HG02571 (cell line): ENCODE measurements around the gene HSPB6.
A peak's percentile ranks its signal among the peaks of the same experiment; 100 is the strongest.

Source experiments
- ATAC-seq: cut with Tn5 transposase; IDR thresholded peaks from one replicate; pipeline ENCODE4 v1.9.1; 2021; ENCODE audit warnings: mild to moderate bottlenecking, moderate library complexity; ENCODE audit not compliant: unreplicated experiment

The HSPB6 gene

GRCh38 chr19:35746531-35746930 is 10.3 kb downstream of the HSPB6 start:
- no peak for ATAC-seq

GRCh38 chr19:35746087-35746462 is 10.8 kb downstream of the HSPB6 start:
- no peak for ATAC-seq

DNA sequence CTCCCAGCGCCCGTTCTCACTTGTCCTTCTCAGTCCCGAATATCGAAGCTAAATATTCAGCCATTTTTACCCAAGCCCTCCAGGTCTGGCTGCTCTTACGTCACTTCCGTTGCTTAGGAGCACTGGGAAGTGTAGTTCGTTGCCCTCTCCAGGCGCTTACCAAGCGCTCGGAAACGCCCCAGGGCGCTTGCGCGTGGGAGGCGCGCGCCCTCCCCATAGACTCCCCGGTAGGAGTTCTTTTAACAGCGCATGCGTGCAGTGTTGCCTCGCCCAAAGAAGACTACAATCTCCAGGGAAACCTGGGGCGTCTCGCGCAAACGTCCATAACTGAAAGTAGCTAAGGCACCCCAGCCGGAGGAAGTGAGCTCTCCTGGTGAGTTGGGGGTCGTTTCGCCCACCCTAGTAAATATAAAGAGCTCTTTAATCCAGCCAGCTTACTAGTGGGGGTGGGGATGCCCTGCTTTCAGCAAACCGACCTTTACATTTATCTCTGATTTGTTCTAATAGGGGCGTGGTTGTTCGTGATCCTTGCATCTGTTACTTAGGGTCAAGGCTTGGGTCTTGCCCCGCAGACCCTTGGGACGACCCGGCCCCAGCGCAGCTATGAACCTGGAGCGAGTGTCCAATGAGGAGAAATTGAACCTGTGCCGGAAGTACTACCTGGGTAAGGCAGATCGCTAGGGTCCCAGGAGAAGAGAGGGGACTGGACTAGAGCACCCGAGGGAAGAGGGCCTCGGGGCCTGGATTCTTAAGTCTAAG is 11.3 kb downstream of the HSPB6 start, which contains the start of the genes PSENEN and U2AF1L4:
PSENEN (plus strand) TSS at position 324 of the 759 bp plus-strand sequence; CDS start at position 604, 280 bp downstream.
U2AF1L4 (minus strand) TSS at position 91 of the 759 bp plus-strand sequence; CDS start at position 64, 27 bp downstream.
- ATAC-seq = peak; percentile 37

- ATAC-seq = peak; percentile 39
Observed at GRCh38 chr19:35744430-35745327, 12.2 kb downstream of the HSPB6 start.

- ATAC-seq = no peak
Observed at GRCh38 chr19:35743640-35744429, 13.0 kb downstream of the HSPB6 start.

DNA sequence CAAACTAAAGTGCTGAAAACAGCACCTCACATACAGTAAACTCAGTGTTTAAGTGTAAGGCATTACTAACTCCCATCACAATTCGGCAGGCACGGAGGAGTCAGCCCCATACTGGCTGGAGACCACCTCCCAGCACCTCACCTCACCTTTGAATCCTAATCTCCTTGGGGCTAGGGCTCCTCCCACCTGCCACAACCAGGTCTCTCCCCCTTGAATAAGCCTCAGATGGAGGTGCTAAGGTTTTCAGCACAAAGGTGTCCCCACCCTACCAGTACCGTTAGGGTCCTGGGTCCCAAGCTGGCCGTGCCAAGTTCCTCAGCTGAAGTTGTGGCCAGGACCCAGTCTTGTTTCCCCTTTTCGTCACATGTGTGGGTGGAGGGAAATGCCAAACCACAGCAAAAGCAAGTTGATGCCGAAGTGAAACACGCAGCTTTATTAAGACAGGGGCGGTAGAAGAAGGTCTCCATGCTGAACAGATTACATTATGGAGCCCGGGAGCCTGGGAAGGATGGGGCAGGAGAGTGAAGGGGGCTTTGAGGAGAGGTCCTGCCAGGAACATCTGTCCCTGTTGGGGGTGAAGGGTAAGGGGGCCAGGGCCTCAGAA is 14.6 kb downstream of the HSPB6 start, which contains the start of gene IGFLR1:
IGFLR1 (minus strand) TSS at position 332 of the 604 bp plus-strand sequence. CDS start 1,272 bp downstream, outside the sequence.
- no peak for ATAC-seq

- no peak for ATAC-seq
Observed at GRCh38 chr19:35741203-35741515, 15.7 kb downstream of the HSPB6 start.

GRCh38 chr19:35740423-35741202 is 16.2 kb downstream of the HSPB6 start:
- peak; percentile 57 for ATAC-seq

DNA sequence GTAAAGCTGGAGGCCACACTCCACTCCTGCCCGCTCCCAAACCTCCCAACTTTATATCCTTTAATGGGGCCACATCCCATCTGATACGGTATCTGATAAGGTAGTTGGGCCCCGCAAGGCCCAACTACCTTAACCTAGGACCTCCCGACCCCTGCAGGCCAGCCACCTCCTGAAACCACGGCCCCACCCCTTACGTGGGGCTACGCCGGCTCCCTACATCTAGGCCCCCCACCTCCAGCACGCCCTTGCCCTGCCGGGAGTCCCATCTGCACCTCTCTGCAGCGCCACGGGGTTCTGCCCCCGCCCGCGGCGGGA is 16.8 kb downstream of the HSPB6 start:
- peak; percentile 4 for ATAC-seq

DNA sequence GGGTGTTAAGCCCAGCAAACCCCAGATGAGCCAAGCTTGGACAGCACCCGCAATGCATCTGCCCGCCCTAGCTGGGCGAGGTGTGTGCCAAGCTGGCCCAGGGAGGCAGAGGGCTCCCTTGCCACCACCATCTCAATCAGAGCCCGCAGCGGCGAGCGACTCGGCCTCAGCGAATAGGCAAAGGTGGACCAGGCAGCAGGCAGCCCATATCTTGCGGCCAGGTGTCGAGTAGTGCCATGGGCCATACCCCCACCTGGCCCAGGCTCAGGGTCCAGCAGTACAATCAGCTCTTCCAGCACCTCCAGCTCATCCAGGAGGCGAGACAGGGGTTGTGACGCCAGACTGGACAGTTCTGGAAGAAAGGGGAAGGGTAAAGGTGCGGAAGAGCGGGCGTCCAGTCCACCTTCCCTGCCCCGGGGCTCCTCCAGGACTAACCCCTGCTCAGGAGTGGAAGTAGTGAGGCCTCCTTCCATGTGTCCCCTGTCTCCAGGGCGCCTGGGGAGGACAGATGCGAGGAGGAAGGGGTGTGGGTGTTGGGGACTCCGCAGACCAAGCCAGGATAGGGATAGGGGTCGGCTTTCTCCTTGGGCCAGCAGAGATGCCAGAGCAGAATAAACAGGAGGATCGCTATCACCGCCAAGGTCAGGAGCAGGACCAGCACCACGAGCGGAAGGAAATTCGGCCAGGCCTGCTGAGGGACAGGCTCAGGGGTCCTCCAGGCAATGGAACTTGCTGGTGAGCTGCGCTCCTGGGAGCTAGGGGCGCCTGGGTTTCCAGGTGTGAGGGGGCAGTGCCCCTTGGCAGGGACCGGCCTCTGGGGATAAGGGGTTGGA is 17.3 kb downstream of the HSPB6 start:
- ATAC-seq = no peak

- ATAC-seq = no peak
Observed at GRCh38 chr19:35738887-35739229, 18.0 kb downstream of the HSPB6 start.

- no peak for ATAC-seq
Observed at GRCh38 chr19:35738021-35738886, 18.6 kb downstream of the HSPB6 start.

- no peak for ATAC-seq
Observed at GRCh38 chr19:35736913-35737886, 19.6 kb downstream of the HSPB6 start.

GRCh38 chr19:35734889-35735288 is 21.9 kb downstream of the HSPB6 start:
- no peak for ATAC-seq

DNA sequence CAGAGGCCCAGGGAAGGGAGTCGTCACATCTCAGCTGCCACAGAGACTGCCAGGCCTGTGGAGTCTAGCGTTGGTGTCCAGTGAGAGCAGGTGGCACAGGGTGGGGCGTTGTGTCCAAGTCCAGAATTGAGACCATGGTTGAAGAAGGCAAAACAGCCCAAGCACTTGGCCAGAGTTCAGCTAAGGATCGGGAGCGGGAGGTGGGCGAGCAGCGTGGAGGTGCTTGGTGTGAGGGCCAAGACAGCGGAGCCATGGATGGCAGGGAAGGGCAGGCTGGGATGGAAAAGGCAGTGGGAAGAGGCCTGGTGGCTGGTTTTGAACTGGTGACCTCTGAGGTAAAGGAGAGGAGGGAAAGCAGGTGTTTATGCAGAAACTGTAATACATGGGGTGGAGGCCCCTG is 22.6 kb downstream of the HSPB6 start:
- no peak for ATAC-seq

GRCh38 chr19:35733180-35734125 is 23.4 kb downstream of the HSPB6 start:
- ATAC-seq = no peak
